Measurements from ENCODE around the gene FGF14.

Gene FGF14

GRCh38 chr13:102302534-102302933, 99.3 kb downstream of the FGF14 start:
- ChIA-PET POLR2A (no interaction called here), CTCF (no interaction called here)
- no peak overlapping the region for H3K27ac ChIP-seq (ENCODE audit: extremely low read depth, low read depth, low read length)
- H3K4me1 ChIP-seq (ENCODE audit: control insufficient read depth, insufficient read depth, low read length), result no peaks in the 10 kb centered on the region
- no peaks in the 10 kb centered on the region for H3K36me3 ChIP-seq (ENCODE audit: control insufficient read depth in 2 of 2, insufficient read depth in 1 of 2, low read length in 2 of 2)
- H3K4me3 ChIP-seq (ENCODE audit: low read depth, low read length), result no peak overlapping the region
- no peak for TF ChIP-seq GLI2 (tag by site-specific recombination; IDR thresholded peaks at IDR 0.05; ENCODE audit: borderline replicate concordance, low read depth)
- no peak for TF ChIP-seq ELK4 (IDR thresholded peaks at IDR 0.05; ENCODE audit: borderline replicate concordance, low read depth, low read length)
- no peak for TF ChIP-seq PBX3 (CRISPR knock-in tag; IDR thresholded peaks at IDR 0.05)
- TF ChIP-seq ZNF514 (tag by site-specific recombination; IDR thresholded peaks at IDR 0.05), result no peak
- no peak for TF ChIP-seq CTCF (tag by site-specific recombination; IDR thresholded peaks at IDR 0.05)
- no peak for TF ChIP-seq SALL2 (tag by site-specific recombination; IDR thresholded peaks at IDR 0.05; ENCODE audit: borderline replicate concordance)
- no peak for TF ChIP-seq ZNF2 (tag by site-specific recombination; IDR thresholded peaks at IDR 0.05)
- no peak for TF ChIP-seq BCL11A (tag by site-specific recombination; IDR thresholded peaks at IDR 0.05; ENCODE audit: low read depth)
- TF ChIP-seq ZNF510 (tag by site-specific recombination; IDR thresholded peaks at IDR 0.05; ENCODE audit: insufficient replicate concordance), result no peak
- TF ChIP-seq KLF17 (tag by site-specific recombination; IDR thresholded peaks at IDR 0.05), result no peak
- no peak for TF ChIP-seq ZNF623 (tag by site-specific recombination; IDR thresholded peaks at IDR 0.05)
- no peak for TF ChIP-seq MEIS1 (CRISPR knock-in tag; IDR thresholded peaks at IDR 0.05; ENCODE audit: borderline replicate concordance)
- TF ChIP-seq ZNF843 (tag by site-specific recombination; IDR thresholded peaks at IDR 0.05), result no peak
- no peaks in the 10 kb centered on the region for H3K9me3 ChIP-seq (ENCODE audit: control insufficient read depth, insufficient read depth, low read depth, low read length)

GRCh38 chr13:102300379-102300778, 101.5 kb downstream of the FGF14 start:
- Histone ChIP-seq H3K27ac (ENCODE audit: extremely low read depth, low read depth, low read length) (no peak overlapping the region), H3K36me3 (ENCODE audit: control insufficient read depth in 2 of 2, insufficient read depth in 1 of 2, low read length in 2 of 2) (no peaks in the 10 kb centered on the region), H3K4me3 (ENCODE audit: low read depth, low read length) (no peak overlapping the region), H3K9me3 (ENCODE audit: control insufficient read depth, insufficient read depth, low read depth, low read length) (no peaks in the 10 kb centered on the region), H3K4me1 (ENCODE audit: control insufficient read depth, insufficient read depth, low read length) (no peaks in the 10 kb centered on the region)
- ChIA-PET POLR2A (no interaction called here), CTCF (no interaction called here)
- TF ChIP-seq ZFP37 (tag by site-specific recombination; IDR thresholded peaks at IDR 0.05), result no peak
- TF ChIP-seq ZSCAN23 (tag by site-specific recombination; IDR thresholded peaks at IDR 0.05), result no peak
- TF ChIP-seq ZNF23 (tag by site-specific recombination; IDR thresholded peaks at IDR 0.05; ENCODE audit: borderline replicate concordance), result no peak

- H3K27ac ChIP-seq (ENCODE audit: extremely low read depth, low read depth, low read length), result no peak overlapping the region
- ChIA-PET CTCF (no interaction called here), POLR2A (no interaction called here)
- no peaks in the 10 kb centered on the region for H3K36me3 ChIP-seq (ENCODE audit: control insufficient read depth in 2 of 2, insufficient read depth in 1 of 2, low read length in 2 of 2)
- TF ChIP-seq ZNF302 (tag by site-specific recombination; IDR thresholded peaks at IDR 0.05; ENCODE audit: low read depth), result no peak
- no peak for TF ChIP-seq ZNF24 (tag by site-specific recombination; IDR thresholded peaks at IDR 0.05)
- H3K4me3 ChIP-seq (ENCODE audit: low read depth, low read length), result no peak overlapping the region
- no peaks in the 10 kb centered on the region for H3K9me3 ChIP-seq (ENCODE audit: control insufficient read depth, insufficient read depth, low read depth, low read length)
- H3K4me1 ChIP-seq (ENCODE audit: control insufficient read depth, insufficient read depth, low read length), result no peaks in the 10 kb centered on the region
Measured at GRCh38 chr13:102299366-102299765, 102.5 kb downstream of the FGF14 start.
